ENCODE results near the gene RPL36A.

- TF ChIP-seq, protein P1, sequence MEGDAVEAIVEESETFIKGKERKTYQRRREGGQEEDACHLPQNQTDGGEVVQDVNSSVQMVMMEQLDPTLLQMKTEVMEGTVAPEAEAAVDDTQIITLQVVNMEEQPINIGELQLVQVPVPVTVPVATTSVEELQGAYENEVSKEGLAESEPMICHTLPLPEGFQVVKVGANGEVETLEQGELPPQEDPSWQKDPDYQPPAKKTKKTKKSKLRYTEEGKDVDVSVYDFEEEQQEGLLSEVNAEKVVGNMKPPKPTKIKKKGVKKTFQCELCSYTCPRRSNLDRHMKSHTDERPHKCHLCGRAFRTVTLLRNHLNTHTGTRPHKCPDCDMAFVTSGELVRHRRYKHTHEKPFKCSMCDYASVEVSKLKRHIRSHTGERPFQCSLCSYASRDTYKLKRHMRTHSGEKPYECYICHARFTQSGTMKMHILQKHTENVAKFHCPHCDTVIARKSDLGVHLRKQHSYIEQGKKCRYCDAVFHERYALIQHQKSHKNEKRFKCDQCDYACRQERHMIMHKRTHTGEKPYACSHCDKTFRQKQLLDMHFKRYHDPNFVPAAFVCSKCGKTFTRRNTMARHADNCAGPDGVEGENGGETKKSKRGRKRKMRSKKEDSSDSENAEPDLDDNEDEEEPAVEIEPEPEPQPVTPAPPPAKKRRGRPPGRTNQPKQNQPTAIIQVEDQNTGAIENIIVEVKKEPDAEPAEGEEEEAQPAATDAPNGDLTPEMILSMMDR (IDR thresholded peaks at IDR 0.05) = no peak
- no peak for TF ChIP-seq EZH2 (IDR thresholded peaks at IDR 0.05; ENCODE audit: borderline replicate concordance, insufficient read depth, low read depth, low read length, poor library complexity, severe bottlenecking)
Measured at GRCh38 chrX:101417981-101418841, 27.4 kb downstream of the RPL36A start.

Measured in B cell (primary cell).